ENCODE results near the gene SUN1. TPM values are rescaled to one million over a fixed set of nuclear protein-coding genes. Genes with fewer than 3 reads are reported as not detected.

SUN1 gene, protein sequence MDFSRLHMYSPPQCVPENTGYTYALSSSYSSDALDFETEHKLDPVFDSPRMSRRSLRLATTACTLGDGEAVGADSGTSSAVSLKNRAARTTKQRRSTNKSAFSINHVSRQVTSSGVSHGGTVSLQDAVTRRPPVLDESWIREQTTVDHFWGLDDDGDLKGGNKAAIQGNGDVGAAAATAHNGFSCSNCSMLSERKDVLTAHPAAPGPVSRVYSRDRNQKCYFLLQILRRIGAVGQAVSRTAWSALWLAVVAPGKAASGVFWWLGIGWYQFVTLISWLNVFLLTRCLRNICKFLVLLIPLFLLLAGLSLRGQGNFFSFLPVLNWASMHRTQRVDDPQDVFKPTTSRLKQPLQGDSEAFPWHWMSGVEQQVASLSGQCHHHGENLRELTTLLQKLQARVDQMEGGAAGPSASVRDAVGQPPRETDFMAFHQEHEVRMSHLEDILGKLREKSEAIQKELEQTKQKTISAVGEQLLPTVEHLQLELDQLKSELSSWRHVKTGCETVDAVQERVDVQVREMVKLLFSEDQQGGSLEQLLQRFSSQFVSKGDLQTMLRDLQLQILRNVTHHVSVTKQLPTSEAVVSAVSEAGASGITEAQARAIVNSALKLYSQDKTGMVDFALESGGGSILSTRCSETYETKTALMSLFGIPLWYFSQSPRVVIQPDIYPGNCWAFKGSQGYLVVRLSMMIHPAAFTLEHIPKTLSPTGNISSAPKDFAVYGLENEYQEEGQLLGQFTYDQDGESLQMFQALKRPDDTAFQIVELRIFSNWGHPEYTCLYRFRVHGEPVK
- total RNA-seq: 111 TPM
- long read RNA-seq, full-length matches to known transcripts: 4 of 127 reads
- long read RNA-seq, partial matches to known transcripts: 37 of 127 reads
- long read RNA-seq, other reads (novel, unspliced or antisense): 86 of 127 reads

DNA sequence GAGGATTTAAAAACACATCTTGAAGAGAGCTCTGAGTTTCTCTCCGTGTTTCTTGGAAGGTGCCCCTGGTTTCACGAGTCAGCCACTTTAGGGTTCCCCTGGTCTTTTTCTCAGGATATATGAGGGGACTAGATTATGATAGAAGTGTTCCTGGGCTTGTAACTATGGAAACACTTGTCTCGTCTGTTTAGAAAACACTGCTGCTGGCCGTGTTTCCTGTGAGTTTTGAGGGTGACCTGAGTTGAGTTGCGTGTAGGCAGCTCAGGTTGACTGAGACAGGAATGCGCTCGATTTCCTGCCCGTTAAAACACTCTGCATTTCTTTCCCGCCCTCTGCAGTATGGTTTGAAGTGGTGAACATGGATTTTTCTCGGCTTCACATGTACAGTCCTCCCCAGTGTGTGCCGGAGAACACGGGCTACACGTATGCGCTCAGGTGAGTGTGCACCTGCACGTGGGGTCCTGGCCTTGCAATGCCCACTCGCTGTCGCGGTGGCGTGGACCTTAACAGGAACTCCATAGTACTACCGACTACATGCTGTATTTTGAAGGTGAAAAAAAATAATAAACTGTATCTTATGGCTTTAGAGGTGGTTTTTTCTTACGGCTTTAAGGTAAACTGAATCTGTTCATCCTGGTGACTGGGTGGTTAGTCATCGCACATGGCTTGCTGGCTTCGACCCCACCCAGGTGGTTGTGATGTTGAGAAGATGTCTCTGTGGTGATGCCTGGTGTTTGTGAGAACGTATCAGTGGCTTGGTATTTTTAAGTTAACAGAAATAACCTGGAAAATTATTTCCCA, at the start of gene SUN1:
Gene SUN1 (plus strand): TSS at position 310 of the 801 bp plus-strand sequence. CDS start 49 bp downstream, at position 359.
- intact Hi-C loops (cut with DNase I): no loop called here
- H3K4me3 ChIP-seq: peak within 1 kb of the TSS; percentile 7
- DNase-seq: no peak
- ATAC-seq: peak; percentile 82 to 84
- TF ChIP-seq, protein P1, sequence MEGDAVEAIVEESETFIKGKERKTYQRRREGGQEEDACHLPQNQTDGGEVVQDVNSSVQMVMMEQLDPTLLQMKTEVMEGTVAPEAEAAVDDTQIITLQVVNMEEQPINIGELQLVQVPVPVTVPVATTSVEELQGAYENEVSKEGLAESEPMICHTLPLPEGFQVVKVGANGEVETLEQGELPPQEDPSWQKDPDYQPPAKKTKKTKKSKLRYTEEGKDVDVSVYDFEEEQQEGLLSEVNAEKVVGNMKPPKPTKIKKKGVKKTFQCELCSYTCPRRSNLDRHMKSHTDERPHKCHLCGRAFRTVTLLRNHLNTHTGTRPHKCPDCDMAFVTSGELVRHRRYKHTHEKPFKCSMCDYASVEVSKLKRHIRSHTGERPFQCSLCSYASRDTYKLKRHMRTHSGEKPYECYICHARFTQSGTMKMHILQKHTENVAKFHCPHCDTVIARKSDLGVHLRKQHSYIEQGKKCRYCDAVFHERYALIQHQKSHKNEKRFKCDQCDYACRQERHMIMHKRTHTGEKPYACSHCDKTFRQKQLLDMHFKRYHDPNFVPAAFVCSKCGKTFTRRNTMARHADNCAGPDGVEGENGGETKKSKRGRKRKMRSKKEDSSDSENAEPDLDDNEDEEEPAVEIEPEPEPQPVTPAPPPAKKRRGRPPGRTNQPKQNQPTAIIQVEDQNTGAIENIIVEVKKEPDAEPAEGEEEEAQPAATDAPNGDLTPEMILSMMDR (IDR thresholded peaks at IDR 0.05): no peak
- H3K4me1 ChIP-seq: peaks cover 60% of the 10 kb centered on the region
- H3K9me3 ChIP-seq: no peaks in the 10 kb centered on the region
- peak within 1 kb of the TSS; percentile 86 for H3K27ac ChIP-seq
- H3K27me3 ChIP-seq (ENCODE audit: low read depth): no peaks in the 10 kb centered on the region
- peaks cover 9% of the 10 kb centered on the region for H3K36me3 ChIP-seq

DNA sequence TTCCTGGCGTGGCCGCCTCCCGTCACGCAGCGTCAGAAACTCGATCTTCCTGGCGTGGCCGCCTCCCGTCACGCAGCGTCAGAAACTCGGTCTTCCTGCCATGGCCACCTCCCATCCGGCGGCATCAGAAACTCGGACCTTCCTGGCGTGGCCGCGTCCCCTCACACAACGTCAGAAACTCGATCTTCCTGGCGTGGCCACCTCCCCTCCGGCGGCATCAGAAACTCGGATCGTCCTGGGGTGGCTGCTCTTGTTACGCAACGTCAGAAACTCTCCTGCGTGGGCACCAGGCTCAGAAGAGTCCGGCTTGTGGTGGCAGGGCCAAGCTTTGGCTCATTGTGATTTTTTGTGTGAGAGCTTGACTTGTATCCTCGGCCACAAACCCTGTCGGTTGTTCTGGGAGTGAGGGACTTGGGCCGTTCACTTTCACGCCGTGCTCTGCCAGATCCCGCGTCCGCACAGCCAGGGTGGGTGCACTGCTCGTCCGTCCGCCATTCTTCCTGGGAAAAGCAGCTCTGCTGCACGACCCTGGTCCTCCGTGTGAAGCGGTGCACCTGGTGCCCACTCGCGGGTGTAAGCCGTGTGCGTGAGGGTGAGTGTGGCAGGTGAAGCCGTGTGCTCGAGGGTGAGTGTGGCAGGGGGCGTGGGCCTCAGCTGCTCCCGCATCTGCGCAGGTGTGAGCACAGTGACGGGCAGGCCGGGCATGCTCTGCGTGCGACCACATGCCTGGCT, 49.4 kb upstream of the SUN1 start:
- Histone ChIP-seq H3K4me1 (no peaks in the 10 kb centered on the region), H3K27me3 (ENCODE audit: low read depth) (no peaks in the 10 kb centered on the region), H3K9me3 (no peaks in the 10 kb centered on the region), H3K36me3 (peaks cover 50% of the 10 kb centered on the region), H3K27ac (no peak overlapping the region), H3K4me3 (no peak overlapping the region)
- intact Hi-C loops (cut with DNase I): no loop called here
- no peak for DNase-seq
- peak in 1 of 2 donors; percentile 16 for ATAC-seq
- TF ChIP-seq, protein P1 (IDR thresholded peaks at IDR 0.05): no peak

DNA sequence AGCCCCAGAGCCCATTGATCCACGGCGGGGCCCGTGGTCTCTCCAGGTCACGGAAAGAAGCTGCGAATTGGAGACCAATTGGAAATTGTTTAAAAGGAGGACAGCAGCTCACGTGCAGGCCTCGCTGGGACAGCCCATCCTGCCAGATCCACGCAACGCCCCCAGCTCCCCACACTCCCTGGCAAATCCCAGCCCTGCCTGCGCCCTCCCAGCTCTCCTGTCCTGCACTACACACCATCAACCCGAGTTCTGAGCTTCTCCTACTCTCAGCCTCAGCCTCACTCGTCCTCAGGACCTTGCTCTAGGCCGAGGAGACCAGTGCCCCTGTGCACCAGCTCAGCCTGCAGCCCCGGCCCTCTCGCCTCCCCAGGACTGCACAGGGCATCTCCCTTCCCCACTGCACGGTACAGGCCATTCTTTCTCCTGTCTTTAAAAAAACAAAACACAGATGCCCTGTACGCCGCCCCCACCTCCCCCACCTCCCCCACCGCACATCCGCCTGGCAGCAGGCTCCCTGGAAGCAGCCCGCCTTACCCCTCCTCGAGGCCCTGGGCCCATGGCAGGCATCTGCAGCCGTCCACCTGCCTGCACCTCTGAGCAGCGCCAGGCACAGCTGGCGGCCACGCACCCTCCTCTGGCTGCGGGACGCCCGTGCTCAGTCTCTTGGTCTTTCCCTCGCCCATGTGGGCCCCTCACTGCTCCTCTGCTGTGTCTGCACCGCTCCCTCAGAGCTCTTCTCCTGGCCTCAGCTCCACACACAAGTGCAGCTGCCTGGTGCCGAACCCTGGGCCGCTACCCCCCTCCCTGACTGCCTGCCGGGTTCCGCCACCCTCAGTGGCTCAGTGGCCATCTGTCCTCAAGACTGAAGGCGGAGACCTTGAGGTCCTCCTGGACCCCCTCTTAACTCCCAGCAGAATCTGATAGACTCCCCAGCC, 48.5 kb upstream of the SUN1 start:
- DNase-seq: peak; percentile 27
- no peak for ATAC-seq
- H3K27me3 ChIP-seq (ENCODE audit: low read depth): no peaks in the 10 kb centered on the region
- H3K27ac ChIP-seq: no peak overlapping the region
- no peak overlapping the region for H3K4me3 ChIP-seq
- H3K4me1 ChIP-seq: no peaks in the 10 kb centered on the region
- peaks cover 41% of the 10 kb centered on the region for H3K36me3 ChIP-seq
- TF ChIP-seq, protein P1 (IDR thresholded peaks at IDR 0.05): no peak
- intact Hi-C loops (cut with DNase I): no loop called here
- no peaks in the 10 kb centered on the region for H3K9me3 ChIP-seq

DNA sequence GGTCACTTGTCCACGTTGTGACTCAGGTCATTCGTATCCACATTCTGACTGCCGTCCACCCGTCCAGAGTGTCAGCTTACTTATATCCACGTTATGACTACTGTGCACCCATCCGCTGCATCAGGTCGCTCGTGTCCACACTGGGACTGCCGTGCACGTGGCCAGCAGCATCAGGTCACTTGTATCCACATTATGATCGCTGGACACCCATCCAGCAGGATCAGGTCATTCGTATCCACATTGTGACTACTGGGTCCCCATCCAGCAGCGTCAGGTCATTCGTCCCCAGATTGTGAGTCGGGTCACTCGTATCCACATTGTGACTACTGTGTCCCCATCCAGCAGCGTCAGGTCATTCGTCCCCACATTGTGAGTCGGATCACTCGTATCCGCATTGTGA, 47.3 kb upstream of the SUN1 start:
- no peak for DNase-seq
- TF ChIP-seq, protein P1 (IDR thresholded peaks at IDR 0.05): no peak
- no peaks in the 10 kb centered on the region for H3K9me3 ChIP-seq
- H3K27ac ChIP-seq: no peak overlapping the region
- intact Hi-C loops (cut with DNase I): no loop called here
- H3K27me3 ChIP-seq (ENCODE audit: low read depth): no peaks in the 10 kb centered on the region
- H3K36me3 ChIP-seq: peaks cover 38% of the 10 kb centered on the region
- no peak for ATAC-seq
- no peaks in the 10 kb centered on the region for H3K4me1 ChIP-seq
- no peak overlapping the region for H3K4me3 ChIP-seq
